GM18867 (cell line): ENCODE results near the gene PCGF6.
"Not testable (repeated sequence)": the region's sequence is repeated elsewhere in the genome, so short reads cannot be mapped to it uniquely, and the experiment has no call there.

Source experiments
- ATAC-seq: cut with Tn5 transposase; IDR thresholded peaks from one replicate; pipeline ENCODE4 v1.9.1; 2021; ENCODE audit warnings: mild to moderate bottlenecking, moderate library complexity; ENCODE audit not compliant: unreplicated experiment

The PCGF6 gene

GRCh38 chr10:103258928-103259327 is 92.0 kb downstream of the PCGF6 start:
- ATAC-seq: not testable (repeated sequence)

GRCh38 chr10:103257812-103258211 is 93.1 kb downstream of the PCGF6 start:
- no peak for ATAC-seq

- no peak for ATAC-seq
Measured at GRCh38 chr10:103256613-103257012, 94.3 kb downstream of the PCGF6 start.

- ATAC-seq: no peak
Measured at GRCh38 chr10:103254538-103255325, 96.2 kb downstream of the PCGF6 start.

GRCh38 chr10:103254113-103254512 is 96.8 kb downstream of the PCGF6 start:
- ATAC-seq: no peak
